GDM1 (cell line): ENCODE data around the gene JRKL.

ENCODE experiments used
- DNase-seq: peaks from one replicate; lab custom pipeline; 2025; lab: John Stamatoyannopoulos, UW

JRKL gene

GRCh38 chr11:96389720-96390487 lies at the start of gene JRKL, which contains the start of gene CCDC82:
Gene JRKL, plus strand, starts transcription at chr11:96390013. Its CDS starts 637 bp downstream, at chr11:96390650.
Gene CCDC82, minus strand, starts transcription at chr11:96389912. Its CDS starts 5,165 bp downstream, at chr11:96384747.
- DNase-seq = peak; percentile 86

- no peak for DNase-seq
These were observed 49.3 kb upstream of the JRKL start for GRCh38 chr11:96340555-96340885.

- DNase-seq = no peak
These were observed 48.4 kb upstream of the JRKL start for GRCh38 chr11:96341211-96342013.

GRCh38 chr11:96342014-96342960 lies 47.5 kb upstream of the JRKL start:
- DNase-seq = no peak

GRCh38 chr11:96342961-96343711 lies 46.7 kb upstream of the JRKL start, which contains the start of gene MAML2:
Gene MAML2, minus strand, starts transcription at chr11:96343195. Its CDS starts 1,300 bp downstream, at chr11:96341895.
- peak; percentile 85 for DNase-seq

GRCh38 chr11:96356848-96357247 lies 33.0 kb upstream of the JRKL start:
- DNase-seq = no peak

- no peak for DNase-seq
These were observed 32.0 kb upstream of the JRKL start for GRCh38 chr11:96357794-96358193.

- DNase-seq = no peak
These were observed 31.5 kb upstream of the JRKL start for GRCh38 chr11:96358321-96358720.

- DNase-seq = no peak
These were observed 28.0 kb upstream of the JRKL start for GRCh38 chr11:96361778-96362177.

- DNase-seq = no peak
These were observed 24.3 kb upstream of the JRKL start for GRCh38 chr11:96365493-96365892.

GRCh38 chr11:96366024-96366423 lies 23.8 kb upstream of the JRKL start:
- DNase-seq = no peak

GRCh38 chr11:96367342-96367741 lies 22.5 kb upstream of the JRKL start:
- DNase-seq = no peak

GRCh38 chr11:96373826-96374225 lies 16.0 kb upstream of the JRKL start:
- no peak for DNase-seq

GRCh38 chr11:96376796-96377195 lies 13.0 kb upstream of the JRKL start:
- no peak for DNase-seq

GRCh38 chr11:96384156-96384555 lies 5.7 kb upstream of the JRKL start:
- no peak for DNase-seq

GRCh38 chr11:96385187-96385586 lies 4.6 kb upstream of the JRKL start:
- no peak for DNase-seq

- no peak for DNase-seq
These were observed 708 bp upstream of the JRKL start for GRCh38 chr11:96388891-96389719.

- DNase-seq = no peak
These were observed 627 bp downstream of the JRKL start for GRCh38 chr11:96390488-96390792.

- no peak for DNase-seq
These were observed 2.0 kb downstream of the JRKL start for GRCh38 chr11:96391698-96392307.

- no peak for DNase-seq
These were observed 4.0 kb downstream of the JRKL start for GRCh38 chr11:96393753-96394348.
